NCI-H2196 (cell line): ENCODE measurements around the gene PDE1A.
"Not testable (repeated sequence)": the region's sequence is repeated elsewhere in the genome, so short reads cannot be mapped to it uniquely, and the experiment has no call there.

ENCODE experiments used
- DNase-seq: peaks from one replicate; lab custom pipeline; 2025; ENCODE audit not compliant: unreplicated experiment; lab: John Stamatoyannopoulos, UW

The PDE1A gene

GRCh38 chr2:182410120-182410519 lies 16.7 kb downstream of the PDE1A start:
- DNase-seq: no peak

DNA sequence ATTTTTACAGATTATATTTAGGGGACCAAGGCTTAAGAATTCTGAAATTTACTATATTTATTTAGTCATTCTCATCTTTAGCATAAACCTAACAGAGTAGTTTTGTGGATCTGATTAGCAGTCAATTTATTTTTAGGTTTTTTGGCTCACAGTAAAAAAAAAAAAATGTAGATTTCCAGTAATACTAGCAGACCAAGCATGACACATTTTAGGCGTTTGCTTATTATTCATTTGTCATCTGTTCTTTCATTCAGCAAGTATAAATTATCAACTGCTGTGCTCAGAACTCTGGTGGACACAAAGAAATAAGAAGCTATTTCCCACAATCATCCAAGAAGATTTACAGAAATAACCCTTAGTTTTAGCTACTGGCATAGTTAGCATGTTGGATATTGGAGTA lies 20.6 kb downstream of the PDE1A start:
- no peak for DNase-seq

DNA sequence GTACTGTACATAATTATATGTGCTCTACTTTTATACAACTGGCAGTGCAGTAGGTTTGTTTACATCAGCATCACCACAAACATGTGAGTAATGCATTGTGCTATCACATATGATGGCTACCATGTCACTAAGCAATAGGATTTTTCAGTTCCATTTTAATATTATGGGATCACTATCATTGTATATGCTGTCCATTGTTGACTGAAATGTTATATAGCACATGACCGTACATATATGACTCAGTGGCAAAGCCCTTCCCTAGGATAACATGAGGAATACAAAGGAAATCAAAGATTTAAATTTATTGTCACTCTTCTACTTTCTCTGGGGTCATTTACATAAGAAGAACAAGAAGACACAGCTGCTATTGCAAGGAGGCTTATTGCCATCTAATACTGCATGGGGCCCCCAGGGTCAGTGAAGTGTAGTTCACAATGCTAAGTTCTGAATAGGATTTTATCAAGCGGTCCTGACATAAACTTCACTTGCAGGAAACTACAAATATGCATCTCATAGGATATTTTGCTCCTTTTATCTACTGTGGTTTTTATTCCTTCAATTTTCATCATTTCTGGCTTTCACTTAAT lies 21.8 kb downstream of the PDE1A start:
- no peak for DNase-seq

GRCh38 chr2:182404092-182404491 lies 22.7 kb downstream of the PDE1A start:
- DNase-seq: no peak

DNA sequence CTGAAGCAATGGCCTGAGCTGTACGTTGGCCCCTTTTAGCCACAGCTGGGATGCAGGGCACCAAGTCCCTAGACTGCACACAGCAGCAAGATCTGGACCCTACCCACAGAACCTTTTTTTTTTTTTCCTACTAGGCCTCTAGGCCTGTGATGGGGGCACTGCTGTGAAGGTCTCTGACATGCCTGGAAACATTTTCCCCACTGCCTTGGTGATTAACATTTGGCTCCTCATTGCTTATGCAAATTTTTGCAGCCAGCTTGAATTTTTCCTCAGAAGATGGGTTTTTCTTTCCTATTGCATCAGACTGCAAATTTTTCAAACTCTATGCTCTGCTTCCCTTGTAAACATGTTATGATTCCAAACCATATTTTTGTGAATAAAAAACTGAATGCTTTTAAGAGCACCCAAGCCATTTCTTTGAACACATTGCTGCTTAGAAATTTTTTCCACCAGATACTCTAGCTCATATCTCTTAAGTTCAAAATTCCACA lies 33.5 kb downstream of the PDE1A start:
- no peak for DNase-seq

- no peak for DNase-seq
These were observed 35.4 kb downstream of the PDE1A start for GRCh38 chr2:182391443-182391842.

DNA sequence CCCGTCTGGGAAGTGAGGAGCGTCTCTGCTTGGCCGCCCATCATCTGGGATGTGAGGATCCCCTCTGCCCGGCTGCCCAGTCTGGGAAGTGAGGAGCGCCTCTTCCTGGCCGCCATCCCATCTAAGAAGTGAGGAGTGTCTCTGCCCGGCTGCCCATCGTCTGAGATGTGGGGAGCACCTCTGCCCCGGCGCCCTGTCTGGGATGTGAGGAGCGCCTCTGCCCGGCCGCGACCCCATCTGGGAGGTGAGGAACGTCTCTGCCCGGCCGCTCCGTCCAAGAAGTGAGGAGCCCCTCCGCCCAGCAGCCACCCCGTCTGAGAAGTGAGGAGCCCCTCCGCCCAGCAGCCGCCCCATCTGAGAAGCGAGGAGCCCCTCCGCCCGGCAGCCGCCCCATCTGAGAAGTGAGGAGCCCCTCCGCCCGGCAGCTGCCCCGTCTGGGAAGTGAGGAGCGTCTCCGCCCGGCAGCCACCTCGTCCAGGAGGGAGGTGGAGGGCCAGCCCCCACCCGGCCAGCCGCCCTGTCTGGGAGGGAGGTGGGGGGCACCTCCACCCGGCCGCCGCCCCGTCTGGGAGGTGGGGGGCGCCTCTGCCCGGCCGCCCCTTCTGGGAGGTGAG lies 40.5 kb downstream of the PDE1A start:
- not testable (repeated sequence) for DNase-seq

DNA sequence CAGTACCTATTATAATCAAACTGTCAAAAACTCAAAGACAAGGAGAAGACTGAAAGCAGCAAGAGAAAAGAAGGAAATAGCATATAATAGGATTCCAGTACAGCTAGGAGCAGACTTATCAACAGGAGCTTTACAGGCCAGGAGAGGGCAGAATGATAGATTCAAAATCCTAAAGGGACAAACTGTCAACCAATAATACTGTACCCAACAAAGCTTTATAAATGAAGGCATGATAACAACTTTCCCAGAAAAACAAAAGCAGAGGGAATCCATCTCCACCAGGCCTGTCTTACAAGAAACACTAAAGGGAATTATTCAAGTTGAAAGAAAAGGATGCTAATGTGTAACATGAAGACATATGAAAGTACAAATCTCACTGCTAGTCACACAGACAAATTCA lies 42.0 kb downstream of the PDE1A start:
- no peak for DNase-seq

- DNase-seq: no peak
These were observed 45.6 kb downstream of the PDE1A start for GRCh38 chr2:182381225-182381624.

DNA sequence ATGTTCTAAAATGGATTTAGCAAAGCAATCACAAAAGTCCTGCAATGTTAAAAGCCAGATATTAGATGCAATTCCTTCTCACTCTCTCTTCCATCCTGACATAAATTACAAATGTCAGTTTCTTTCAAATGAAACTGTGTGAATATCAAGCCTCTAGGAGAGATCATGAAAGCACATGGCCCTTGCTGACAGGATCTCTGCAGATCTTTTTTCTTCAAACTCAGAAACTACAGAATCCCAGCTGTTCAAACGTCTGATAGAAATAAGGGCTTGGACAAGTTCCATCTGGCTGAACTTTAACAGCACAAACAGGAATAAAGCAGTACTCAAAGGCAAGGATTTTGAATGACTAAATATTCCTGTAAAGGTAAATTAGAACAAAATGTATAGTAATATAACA lies 47.6 kb downstream of the PDE1A start:
- DNase-seq: peak; percentile 32

- DNase-seq: no peak
These were observed 48.1 kb downstream of the PDE1A start for GRCh38 chr2:182378759-182379158.

DNA sequence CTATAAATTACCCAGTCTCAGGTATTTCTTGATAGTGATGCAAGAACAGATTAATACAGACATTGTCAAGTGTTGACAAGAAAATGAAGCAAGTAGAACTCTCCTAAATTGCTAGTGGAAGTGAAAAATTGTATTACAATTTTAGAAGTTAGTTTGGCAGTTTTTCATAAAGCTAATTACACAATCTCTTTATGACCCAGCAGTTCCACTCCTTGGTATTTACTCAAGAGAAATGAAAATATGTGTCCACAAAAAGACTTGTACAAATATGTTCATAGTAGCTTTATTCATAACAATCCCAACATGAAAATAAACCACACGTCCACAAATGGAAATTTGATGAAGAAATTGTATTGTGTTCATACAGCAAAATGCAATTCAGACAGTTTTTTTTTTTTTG lies 49.4 kb downstream of the PDE1A start:
- DNase-seq: no peak

GRCh38 chr2:182375862-182376261 lies 51.0 kb downstream of the PDE1A start:
- DNase-seq: no peak

GRCh38 chr2:182372661-182373060 lies 54.2 kb downstream of the PDE1A start:
- DNase-seq: no peak

- no peak for DNase-seq
These were observed 57.8 kb downstream of the PDE1A start for GRCh38 chr2:182368996-182369395.

DNA sequence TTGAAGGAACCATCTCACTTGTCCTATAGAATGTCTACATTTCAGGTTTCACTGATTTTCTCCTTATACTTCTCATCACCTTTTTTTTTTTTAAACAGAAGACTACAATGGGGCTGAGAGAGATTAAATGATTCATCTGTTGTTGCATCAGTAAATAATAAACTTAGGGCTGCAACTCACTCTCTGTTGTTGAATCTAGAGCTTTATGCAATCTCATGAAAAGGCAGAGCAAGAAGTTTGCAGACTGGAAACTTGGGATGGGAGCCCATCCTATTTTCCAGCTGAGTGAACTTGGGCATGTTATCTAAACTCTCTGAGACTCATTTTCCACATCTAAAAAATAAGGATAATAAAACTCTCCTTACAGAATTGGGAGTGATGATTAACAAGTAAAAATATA lies 58.4 kb downstream of the PDE1A start:
- no peak for DNase-seq

GRCh38 chr2:182367401-182367800 lies 59.4 kb downstream of the PDE1A start:
- no peak for DNase-seq

DNA sequence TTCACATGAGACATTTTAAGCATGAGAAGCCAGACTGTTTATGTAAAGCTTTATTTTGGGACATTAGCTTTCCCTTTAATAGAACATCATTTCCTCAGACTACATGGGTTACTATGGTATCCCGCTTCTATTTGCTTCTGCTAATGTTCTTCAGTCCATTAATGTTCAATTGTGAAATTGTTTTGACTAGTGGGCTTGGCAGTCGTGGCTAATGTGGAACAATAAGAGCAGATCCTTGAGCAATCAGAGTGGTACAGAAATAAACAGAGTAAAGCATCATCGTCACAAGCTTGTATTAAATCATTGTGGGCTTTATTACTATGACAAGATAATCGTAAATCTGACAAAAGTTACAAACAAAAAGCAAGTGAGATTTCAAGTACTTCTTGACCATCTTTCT lies 60.2 kb downstream of the PDE1A start:
- peak; percentile 13 for DNase-seq

- DNase-seq: no peak
These were observed 61.0 kb downstream of the PDE1A start for GRCh38 chr2:182365855-182366254.

GRCh38 chr2:182361477-182361876 lies 65.4 kb downstream of the PDE1A start:
- DNase-seq: no peak

DNA sequence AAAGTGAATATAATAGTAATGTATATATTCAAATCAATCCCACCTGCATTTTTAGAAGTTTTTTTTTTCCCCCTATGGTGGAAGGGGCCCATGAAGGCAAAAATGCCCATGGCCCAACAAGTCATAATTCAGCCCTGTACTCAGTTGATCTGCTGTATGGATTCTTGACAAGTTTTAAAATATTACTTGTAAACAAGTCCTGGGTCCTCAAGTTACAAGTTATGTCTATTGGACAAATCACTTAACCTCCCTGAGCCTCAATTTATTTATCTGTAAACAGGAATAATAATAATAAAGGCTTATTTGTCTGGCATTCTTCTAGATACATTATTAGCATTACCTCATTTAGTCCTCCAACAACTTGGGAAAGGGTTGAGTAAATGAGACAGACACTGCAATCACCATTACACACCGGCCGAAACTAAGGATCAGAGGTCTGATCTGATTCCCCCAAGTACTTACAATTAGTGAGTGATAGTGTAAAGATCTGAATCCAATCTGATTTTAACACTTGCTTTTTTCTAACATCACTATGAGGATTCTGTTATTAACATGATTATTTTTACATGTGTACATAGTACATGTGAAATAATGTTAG lies 66.1 kb downstream of the PDE1A start:
- DNase-seq: no peak

DNA sequence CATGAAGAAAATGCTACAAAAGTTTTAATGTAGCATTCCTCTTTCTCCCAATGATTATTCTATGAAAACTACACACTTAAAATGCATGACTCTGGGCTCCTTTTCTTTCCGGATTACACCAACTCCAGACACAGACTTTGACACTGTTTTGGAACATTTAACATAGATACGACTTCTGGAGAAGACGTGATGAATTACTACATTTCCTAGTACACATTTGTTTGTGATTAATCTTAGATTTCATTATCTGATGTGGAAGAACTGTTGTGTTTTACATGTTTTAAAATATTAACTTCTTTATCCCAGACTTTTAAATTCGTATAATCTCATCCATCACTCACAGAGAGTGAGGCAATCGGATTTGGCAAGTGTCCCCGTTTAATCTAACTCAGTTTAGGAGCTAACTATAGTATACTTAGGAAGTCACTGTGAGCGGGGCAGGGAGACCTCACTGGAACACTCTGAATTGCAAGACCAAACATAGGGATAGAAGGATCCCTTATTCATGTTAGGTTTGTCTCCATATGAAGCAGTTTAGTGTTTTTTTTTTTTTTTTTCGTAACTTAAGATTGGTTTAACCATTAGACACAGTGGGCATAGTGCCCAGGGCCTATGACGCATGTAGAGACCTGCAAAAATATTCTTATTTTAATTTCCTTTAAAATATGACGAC lies 66.7 kb downstream of the PDE1A start:
- no peak for DNase-seq
